K562 (cell line): ENCODE results near the gene ZNF598. TPM values are rescaled to one million over a fixed set of nuclear protein-coding genes. Genes with fewer than 3 reads are reported as not detected.

Source experiments
- ATF1 ChIP-seq, 2 experiments: fragments of 450-650 bp in 1 of 2; IDR thresholded peaks; 2 replicates each; pipeline ENCODE4 v1.6.1; 2016; ENCODE audit warnings: missing compliant biosample characterization in 1 of 2, missing genetic modification characterization in 1 of 2
- C11orf30 ChIP-seq: fragments of 450-650 bp; IDR thresholded peaks from 2 replicates; pipeline ENCODE4 v1.6.1; 2016; ENCODE audit warnings: low read depth, mild to moderate bottlenecking
- CBX8 ChIP-seq: fragments of 200-600 bp; sonication (generic); IDR thresholded peaks from 2 replicates; pipeline ENCODE4 v1.6.1; 2012; ENCODE audit warnings: borderline replicate concordance, mixed run types, low read depth, mild to moderate bottlenecking, moderate library complexity, mixed read lengths, low read length, control low read depth, inconsistent platforms; ENCODE audit not compliant: poor library complexity, severe bottlenecking; ENCODE audit errors: extremely low read depth
- CHD2 ChIP-seq: IDR thresholded peaks from 2 replicates; pipeline ENCODE4 v1.6.1; 2011; ENCODE audit warnings: low read depth, low read length
- CXXC5 ChIP-seq: fragments of 250-450 bp; sonication (Bioruptor Pico); IDR thresholded peaks from 2 replicates; pipeline ENCODE4 v1.8.0; 2022; ENCODE audit warnings: inconsistent platforms, mild to moderate bottlenecking, moderate library complexity
- HMBOX1 ChIP-seq: sonication (generic); IDR thresholded peaks from 2 replicates; pipeline ENCODE4 v1.6.1; 2016
- HMG20A ChIP-seq: fragments of 450-650 bp; formaldehyde crosslinking; conservative IDR thresholded peaks from 2 replicates; pipeline ENCODE4 v1.4.0; 2020; ENCODE audit warnings: mild to moderate bottlenecking, mixed read lengths
- MNT ChIP-seq, 2 experiments: fragments of 450-650 bp; conservative IDR thresholded peaks; 2 replicates each; pipeline ENCODE4 v1.6.1; 2017; ENCODE audit warnings: mild to moderate bottlenecking in 2 of 2, moderate library complexity in 2 of 2
- SMAD2 ChIP-seq: fragments of 150-350 bp; IDR thresholded peaks from 2 replicates; pipeline ENCODE4 v1.6.1; 2014; ENCODE audit warnings: low read depth, mild to moderate bottlenecking, low read length
- SMARCC2 ChIP-seq: fragments of 450-650 bp; IDR thresholded peaks from 2 replicates; pipeline ENCODE4 v1.6.1; 2017; ENCODE audit warnings: antibody characterized with exemption, moderate library complexity, mild to moderate bottlenecking, low read depth
- STAT5A ChIP-seq: IDR thresholded peaks from 2 replicates; pipeline ENCODE4 v1.6.1; 2012; ENCODE audit warnings: low read length, inconsistent platforms, borderline replicate concordance
- TAF15 ChIP-seq: fragments of 200-400 bp; formaldehyde crosslinking; IDR thresholded peaks from 2 replicates; pipeline ENCODE4 v1.6.1; 2017; ENCODE audit warnings: mild to moderate bottlenecking, low read depth, low read length, moderate library complexity
- TFAP4 ChIP-seq: sonication (generic); formaldehyde crosslinking; IDR thresholded peaks from 2 replicates; pipeline ENCODE4 v1.8.0; 2022; ENCODE audit warnings: missing genetic modification reagents, mild to moderate bottlenecking, moderate library complexity, borderline replicate concordance
- ZBTB11 ChIP-seq, 3 experiments: fragments of 200-800 bp in 1 of 3; fragments of 250-450 bp in 1 of 3; fragments of 450-650 bp in 1 of 3; sonication (Bioruptor Pico) in 1 of 3; sonication (Bioruptor generic) in 1 of 3; formaldehyde crosslinking in 1 of 3; IDR thresholded peaks; 2 replicates each; pipeline versions ENCODE4 v1.6.1 to v1.8.0; 2016 to 2022; ENCODE audit warnings: mild to moderate bottlenecking in 2 of 3, missing genetic modification characterization in 2 of 3, missing compliant biosample characterization in 1 of 3, moderate library complexity in 1 of 3
- ZNF41 ChIP-seq: fragments of 250-450 bp; sonication (Bioruptor Pico); conservative IDR thresholded peaks from 2 replicates; pipeline ENCODE4 v1.4.0; 2020; ENCODE audit warnings: mild to moderate bottlenecking
- ZNF512 ChIP-seq: IDR thresholded peaks from 2 replicates; pipeline ENCODE4 v1.6.1; 2016; ENCODE audit warnings: missing genetic modification characterization, missing compliant biosample characterization
- polyA plus RNA-seq, 8 experiments: library from polyadenylated mRNA; depleted of rRNA in 4 of 8; stranded (reverse) in 5 of 8; unstranded in 3 of 8; fragments of >200 nt; fragmentation: Nextera tagmentation in 2 of 8; fragmentation: Illumina TruSeq in 1 of 8; extraction: Ambion mirVana in 2 of 8; extraction: Trizol in 1 of 8; gene quantifications; 2 replicates each; pipeline versions ENCODE4 v1.2.1 to v1.2.3, GENCODE V29; 2011 to 2014; ENCODE audit warnings: inconsistent platforms in 1 of 8, missing spikeins in 1 of 8
- total RNA-seq, 7 experiments: library from RNA; depleted of rRNA in 6 of 7; stranded (reverse); fragments of >200 nt in 6 of 7; fragmentation: Illumina TruSeq in 2 of 7; extraction: Trizol in 2 of 7; gene quantifications; 2 replicates each; pipeline versions ENCODE4 v1.2.1 to v1.2.3, GENCODE V29; 2011 to 2021; ENCODE audit warnings: low replicate concordance in 1 of 7

The ZNF598 gene
- total and polyA plus RNA-seq, 9 of the 15 experiments (the other 6 are each of a cell fraction or from before 2014, with no cell fraction given), result 0.11 to 115 (median 29.6) TPM

GRCh38 chr16:2027024-2028010 is 17.7 kb upstream of the ZNF598 start (continued):
- TF ChIP-seq TFAP4, result peak; percentile 60; the same call in 1 of the 2 replicates
- TF ChIP-seq ATF1 (CRISPR knock-in tag; IDR thresholded peaks at IDR 0.05), result no peak
- no peak for TF ChIP-seq ATF1 (tag; IDR thresholded peaks at IDR 0.05)
- TF ChIP-seq CBX8, result no peak
- no peak for TF ChIP-seq SMARCC2
- TF ChIP-seq TAF15, result no peak
- no peak for TF ChIP-seq ZNF41 (CRISPR knock-in tag)
- no peak for TF ChIP-seq SMAD2
- TF ChIP-seq ZNF512, result no peak
- TF ChIP-seq ZBTB11 (CRISPR knock-in tag; IDR thresholded peaks at IDR 0.05), result no peak
- TF ChIP-seq C11orf30, result no peak
- TF ChIP-seq CXXC5 (CRISPR knock-in tag), result peak; percentile 51
- no peak for TF ChIP-seq HMG20A (CRISPR knock-in tag)
- no peak for TF ChIP-seq STAT5A
- TF ChIP-seq CHD2, result no peak
- TF ChIP-seq HMBOX1, result no peak
- peak; percentile 80 to 87 for TF ChIP-seq MNT (conservative IDR thresholded peaks at IDR 0.05)
